ENCODE data around the gene ROBO3. TPM values are rescaled to one million over a fixed set of nuclear protein-coding genes. Genes with fewer than 3 reads are reported as not detected.

The ROBO3 gene
- total and polyA plus RNA-seq, 5 experiments from 2014 or later: 5.8 to 55.0 (median 7.0) TPM

DNA sequence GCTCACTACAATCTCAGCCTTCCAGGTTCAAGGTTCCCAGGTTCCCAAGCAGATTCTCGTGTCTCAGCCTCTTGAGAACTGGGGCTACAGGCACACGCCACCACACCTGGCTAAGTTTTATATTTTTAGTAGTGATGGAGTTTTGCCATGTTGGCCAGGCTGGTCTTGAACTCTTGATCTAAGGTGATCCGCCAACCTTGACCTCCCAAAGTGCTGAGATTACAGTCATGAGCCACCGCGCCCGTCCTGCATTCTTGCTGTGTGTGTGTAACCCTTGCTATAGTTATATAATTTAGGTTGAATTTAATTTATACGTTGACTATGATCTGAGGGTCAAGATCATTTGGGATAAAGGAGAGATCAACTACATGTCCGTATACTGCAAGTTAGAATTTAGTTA, 29.3 kb upstream of the ROBO3 start:
- H3K4me1 Mint-ChIP-seq: peaks cover 12 to 22% (median 17%) of the 10 kb centered on the region in 4 donors
- H3K36me3 Mint-ChIP-seq: no peaks in the 10 kb centered on the region
- POLR2A ChIA-PET: interaction anchor here (0.7 to 1.7 kb wide), 5 partner anchors 35 to 167 kb away, joined by 3 to 7 read pairs (median 5); no protein-coding TSS in a partner anchor
- H3K4me3 Mint-ChIP-seq: peak overlapping the region in 9 of 10 donors; percentile 44 to 85 (median 78)
- ATAC-seq (no peak), DNase-seq (no peak)
- peak overlapping the region in 2 of 10 donors; percentile 7 to 68 for H3K27ac Mint-ChIP-seq
- H3K27me3 Mint-ChIP-seq: peaks cover 27 to 52% (median 43%) of the 10 kb centered on the region in 5 donors
- H3K9me3 Mint-ChIP-seq: peaks cover 0 to 1% (median 0%) of the 10 kb centered on the region in 9 donors

DNA sequence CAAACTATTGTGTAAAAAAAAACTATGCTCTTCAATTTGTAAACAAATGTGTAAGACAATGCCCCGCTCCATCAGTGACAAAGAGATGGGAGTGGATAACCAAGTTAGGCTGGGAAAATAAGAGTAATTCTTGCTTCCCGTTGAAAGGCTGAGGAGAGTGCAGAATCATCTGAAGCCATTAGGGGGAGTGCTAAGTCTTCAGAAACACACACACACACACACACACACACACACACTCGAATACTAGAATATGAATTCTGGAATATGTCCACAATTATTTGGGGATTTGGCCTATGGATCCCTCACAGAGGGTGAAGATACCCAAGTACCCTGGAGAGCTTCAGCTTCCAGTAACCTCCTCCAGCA, 27.8 kb upstream of the ROBO3 start:
- H3K27ac Mint-ChIP-seq: peak overlapping the region in 1 of 10 donors; percentile 11

DNA sequence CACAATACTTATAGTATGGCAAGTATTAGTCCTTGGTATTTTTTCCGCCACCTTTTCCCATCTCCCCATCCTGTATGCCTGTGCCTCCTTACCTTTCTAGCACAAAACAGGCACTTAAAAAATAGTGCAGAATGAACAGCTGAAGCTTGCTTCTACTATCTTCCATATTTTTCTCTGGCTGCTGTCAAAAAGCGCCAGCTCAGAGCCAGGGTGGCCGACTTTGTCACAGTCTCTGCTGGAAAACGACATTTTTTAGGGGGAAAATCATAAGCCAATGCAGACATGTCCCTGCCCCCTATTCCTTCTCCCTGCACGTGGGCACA, 26.5 kb upstream of the ROBO3 start:
- Mint-ChIP-seq H3K27ac (no peak overlapping the region), H3K4me1 (peaks cover 12 to 28% (median 21%) of the 10 kb centered on the region in 4 donors), H3K36me3 (no peaks in the 10 kb centered on the region), H3K9me3 (peaks cover 0 to 2% (median 0%) of the 10 kb centered on the region in 9 donors), H3K4me3 (peak overlapping the region in 9 of 10 donors; percentile 31 to 69 (median 55)), H3K27me3 (peaks cover 47 to 66% (median 58%) of the 10 kb centered on the region in 5 donors)
- POLR2A ChIA-PET: interaction anchor here (1.1 kb wide), 1 partner anchor 169 kb away, joined by 3 read pairs; no protein-coding TSS in a partner anchor
- DNase-seq (no peak), ATAC-seq (no peak)

More for the DNA sequence above, 27.8 kb upstream of the ROBO3 start:
- Mint-ChIP-seq H3K4me3 (peak overlapping the region in 4 of 10 donors; percentile 18 to 82 (median 78)), H3K9me3 (peaks cover 0 to 2% (median 0%) of the 10 kb centered on the region in 9 donors), H3K36me3 (no peaks in the 10 kb centered on the region), H3K4me1 (peaks cover 12 to 22% (median 17%) of the 10 kb centered on the region in 4 donors), H3K27me3 (peaks cover 41 to 63% (median 55%) of the 10 kb centered on the region in 5 donors)
- DNase-seq (peak in 2 of 10 donors; percentile 25 to 27), ATAC-seq (peak in 1 of 2 donors; percentile 40)
- POLR2A ChIA-PET: interaction anchor here (0.6 to 1.7 kb wide), 5 partner anchors 91 to 195 kb away, joined by 3 to 7 read pairs (median 3); partner anchors contain the start of genes SIAE and SPA17

DNA sequence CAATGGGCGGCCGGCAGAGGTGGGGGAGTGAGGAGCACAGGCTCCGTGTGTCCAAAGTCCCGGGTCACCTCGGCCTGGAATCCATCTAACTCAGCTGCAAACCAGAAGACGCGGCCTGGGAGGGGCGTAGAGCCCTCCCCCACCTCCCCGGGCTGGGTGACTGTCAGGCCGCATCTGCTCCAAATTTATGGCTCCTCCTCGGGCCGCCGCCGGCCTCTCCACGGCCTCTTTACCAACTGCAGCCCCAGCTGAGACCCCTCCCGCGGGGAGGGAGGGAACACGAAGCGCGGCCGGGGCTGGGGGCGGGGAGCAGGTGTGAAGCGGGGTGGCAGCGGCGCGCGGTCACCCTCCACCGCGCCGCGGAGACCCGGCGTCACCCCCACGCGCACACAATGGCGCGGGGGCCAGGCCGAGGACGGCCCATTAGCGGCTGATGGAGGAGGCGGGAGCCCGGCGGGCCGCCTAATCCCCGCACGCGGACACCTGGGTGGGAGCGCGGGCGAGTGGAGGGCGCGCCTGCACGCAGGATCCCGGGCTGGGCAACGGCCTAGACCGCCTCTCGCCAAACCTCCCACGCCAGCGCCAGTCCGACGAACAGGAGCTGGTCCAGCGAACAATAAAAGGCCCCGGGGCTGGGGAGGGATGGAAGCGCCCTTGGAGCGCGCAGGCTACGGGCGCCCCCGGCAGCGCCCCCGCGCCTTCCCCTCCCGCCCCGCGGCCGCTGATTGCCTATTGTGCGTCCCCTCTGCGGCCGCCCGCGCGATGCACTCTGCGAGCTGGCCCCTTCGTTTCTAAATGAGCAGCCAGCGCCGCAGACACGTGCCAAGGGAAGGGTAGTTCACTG, 25.9 kb upstream of the ROBO3 start:
- Mint-ChIP-seq H3K27me3 (peaks cover 46 to 71% (median 64%) of the 10 kb centered on the region in 5 donors), H3K9me3 (peaks cover 0 to 2% (median 0%) of the 10 kb centered on the region in 9 donors), H3K36me3 (no peaks in the 10 kb centered on the region), H3K4me3 (peak overlapping the region; percentile 43 to 79 (median 73)), H3K27ac (no peak overlapping the region), H3K4me1 (peaks cover 12 to 28% (median 21%) of the 10 kb centered on the region in 4 donors)
- POLR2A ChIA-PET: interaction anchor here (1.1 kb wide), 1 partner anchor 170 kb away, joined by 3 read pairs; no protein-coding TSS in a partner anchor
- ATAC-seq (peak in 1 of 2 donors; percentile 31), DNase-seq (peak in 1 of 10 donors; percentile 9)

- Mint-ChIP-seq H3K4me1 (peaks cover 12 to 28% (median 21%) of the 10 kb centered on the region in 4 donors), H3K4me3 (peak overlapping the region; percentile 43 to 79 (median 73)), H3K9me3 (peaks cover 0 to 2% (median 0%) of the 10 kb centered on the region in 9 donors), H3K27ac (no peak overlapping the region), H3K27me3 (peaks cover 53 to 78% (median 71%) of the 10 kb centered on the region in 5 donors), H3K36me3 (no peaks in the 10 kb centered on the region)
- POLR2A ChIA-PET: no interaction called here
- ATAC-seq: peak in 1 of 2 donors; percentile 25
- no peak for DNase-seq
These were observed 25.1 kb upstream of the ROBO3 start for GRCh38 chr11:124839972-124840621.

DNA sequence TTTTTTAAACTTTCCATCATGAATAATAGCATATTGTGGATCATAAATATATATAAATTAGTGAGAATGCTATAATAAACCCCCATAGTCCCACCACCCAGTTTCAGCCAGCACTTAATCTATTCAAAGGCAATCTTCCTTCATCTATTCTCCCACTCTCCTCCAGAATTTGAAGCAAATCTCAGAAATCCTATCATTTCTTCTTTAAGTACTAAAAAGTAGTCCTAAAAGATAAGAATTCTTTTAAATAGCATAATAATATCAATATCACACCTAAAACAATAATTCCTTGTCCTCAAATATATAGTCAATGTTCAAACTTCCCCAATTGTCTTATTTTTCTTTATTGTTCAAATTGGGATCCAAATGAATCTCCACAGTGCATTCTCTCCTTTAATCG, 24.6 kb upstream of the ROBO3 start:
- H3K4me3 Mint-ChIP-seq: peak overlapping the region in 2 of 10 donors; percentile 71 to 74
- H3K4me1 Mint-ChIP-seq: peaks cover 12 to 28% (median 21%) of the 10 kb centered on the region in 4 donors
- H3K9me3 Mint-ChIP-seq: peaks cover 0 to 2% (median 0%) of the 10 kb centered on the region in 9 donors
- no peak for ATAC-seq
- H3K27me3 Mint-ChIP-seq: peaks cover 59 to 80% (median 72%) of the 10 kb centered on the region in 5 donors
- H3K27ac Mint-ChIP-seq: no peak overlapping the region
- no peaks in the 10 kb centered on the region for H3K36me3 Mint-ChIP-seq
- DNase-seq: no peak
- POLR2A ChIA-PET: no interaction called here

DNA sequence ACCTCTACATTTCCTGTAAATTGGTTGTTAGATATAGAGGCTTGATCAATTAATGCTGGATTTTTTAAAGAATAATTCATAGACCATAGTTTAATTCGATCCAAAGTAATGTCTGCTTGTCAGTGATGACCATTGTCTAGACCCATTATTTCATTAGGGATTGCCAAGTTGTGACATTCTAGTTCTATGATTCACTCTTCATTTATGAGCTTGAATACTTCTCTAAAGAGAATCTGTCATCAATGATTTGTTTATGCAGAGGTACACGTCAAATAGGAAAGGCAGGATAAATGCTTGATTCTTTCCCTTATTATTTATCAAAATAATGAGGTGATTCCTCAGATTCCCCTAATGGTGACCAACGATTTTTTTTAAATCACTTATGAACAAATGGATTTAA, 24.0 kb upstream of the ROBO3 start:
- no peak overlapping the region for H3K4me3 Mint-ChIP-seq
- POLR2A ChIA-PET: no interaction called here
- H3K4me1 Mint-ChIP-seq: peaks cover 13 to 25% (median 20%) of the 10 kb centered on the region in 4 donors
- H3K9me3 Mint-ChIP-seq: peaks cover 0 to 2% (median 0%) of the 10 kb centered on the region in 9 donors
- no peaks in the 10 kb centered on the region for H3K36me3 Mint-ChIP-seq
- peaks cover 62 to 86% (median 77%) of the 10 kb centered on the region in 5 donors for H3K27me3 Mint-ChIP-seq
- no peak for DNase-seq
- no peak overlapping the region for H3K27ac Mint-ChIP-seq
- no peak for ATAC-seq

- H3K27me3 Mint-ChIP-seq: peaks cover 64 to 90% (median 83%) of the 10 kb centered on the region in 5 donors
- no peak overlapping the region for H3K4me3 Mint-ChIP-seq
- ATAC-seq: no peak
- POLR2A ChIA-PET: no interaction called here
- peaks cover 10 to 19% (median 16%) of the 10 kb centered on the region in 4 donors for H3K4me1 Mint-ChIP-seq
- no peak overlapping the region for H3K27ac Mint-ChIP-seq
- DNase-seq: no peak
- peaks cover 0 to 2% (median 0%) of the 10 kb centered on the region in 9 donors for H3K9me3 Mint-ChIP-seq
- no peaks in the 10 kb centered on the region for H3K36me3 Mint-ChIP-seq
These were observed 23.4 kb upstream of the ROBO3 start for GRCh38 chr11:124841840-124842239.

DNA sequence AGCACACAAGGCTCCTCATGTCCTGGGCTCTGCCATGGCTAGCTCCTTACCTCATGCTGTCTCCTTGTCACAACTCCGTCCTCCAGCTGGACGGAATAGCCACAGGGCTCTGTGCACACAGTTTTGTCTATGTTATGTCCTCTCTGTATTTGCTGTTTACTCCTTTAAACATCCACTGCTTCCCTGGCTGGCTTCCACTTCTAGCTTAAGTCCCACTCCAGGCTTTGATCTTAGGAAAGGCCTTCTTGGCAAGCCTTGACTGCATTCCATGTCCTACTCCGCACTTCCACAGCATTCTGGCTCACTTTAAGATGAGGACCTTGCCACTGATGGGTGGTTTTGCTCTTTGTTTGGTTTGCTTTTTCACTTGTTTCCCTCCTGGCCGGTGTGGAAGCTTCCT, 22.9 kb upstream of the ROBO3 start:
- POLR2A ChIA-PET: no interaction called here
- no peak overlapping the region for H3K27ac Mint-ChIP-seq
- H3K4me3 Mint-ChIP-seq: peak overlapping the region in 1 of 10 donors; percentile 28
- no peaks in the 10 kb centered on the region for H3K36me3 Mint-ChIP-seq
- peaks cover 10 to 15% (median 11%) of the 10 kb centered on the region in 4 donors for H3K4me1 Mint-ChIP-seq
- DNase-seq (no peak), ATAC-seq (no peak)
- peaks cover 0 to 2% (median 0%) of the 10 kb centered on the region in 9 donors for H3K9me3 Mint-ChIP-seq
- H3K27me3 Mint-ChIP-seq: peaks cover 63 to 93% (median 83%) of the 10 kb centered on the region in 5 donors

DNA sequence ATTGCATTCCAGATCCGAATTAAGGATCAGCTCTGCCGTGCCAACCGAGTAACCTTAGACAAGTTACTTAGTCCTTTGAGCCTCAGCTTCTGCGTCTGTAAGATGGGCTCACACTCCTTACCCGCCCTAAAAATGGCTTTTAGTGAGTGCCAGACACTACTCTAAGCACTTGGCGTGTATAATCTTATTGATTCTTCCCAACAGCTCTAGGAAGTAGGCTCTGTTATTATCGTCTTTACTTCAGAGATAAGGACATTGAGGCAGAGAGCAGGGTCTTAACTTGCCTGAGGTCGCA, 21.7 kb upstream of the ROBO3 start:
- Mint-ChIP-seq H3K4me1 (peaks cover 10 to 15% (median 11%) of the 10 kb centered on the region in 4 donors), H3K27ac (no peak overlapping the region), H3K36me3 (no peaks in the 10 kb centered on the region), H3K9me3 (peaks cover 0 to 2% (median 0%) of the 10 kb centered on the region in 9 donors), H3K27me3 (peaks cover 72 to 96% (median 83%) of the 10 kb centered on the region in 5 donors), H3K4me3 (peak overlapping the region in 1 of 10 donors; percentile 38)
- no peak for ATAC-seq
- POLR2A ChIA-PET: no interaction called here
- DNase-seq: no peak

DNA sequence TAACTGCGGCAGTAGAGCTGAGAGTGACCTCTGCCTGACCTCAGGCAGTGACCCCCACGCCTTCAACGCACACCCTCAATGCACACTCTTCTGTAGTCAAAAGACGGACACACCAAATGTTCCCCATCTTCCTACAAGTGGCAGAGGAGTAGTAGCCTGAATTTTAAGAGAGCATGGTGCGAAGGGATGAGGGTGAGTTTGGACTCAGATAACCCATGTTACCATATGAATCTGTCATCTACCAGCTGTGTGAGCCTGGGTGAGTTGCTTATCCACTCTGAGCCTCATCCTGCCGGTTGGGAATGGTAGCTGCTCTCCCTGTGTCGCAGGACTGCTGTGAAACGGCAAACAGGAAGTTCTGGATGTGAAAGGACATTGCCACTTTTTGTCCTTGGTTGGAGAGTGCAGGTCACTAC, 20.6 kb upstream of the ROBO3 start:
- no peak overlapping the region for H3K4me3 Mint-ChIP-seq

DNA sequence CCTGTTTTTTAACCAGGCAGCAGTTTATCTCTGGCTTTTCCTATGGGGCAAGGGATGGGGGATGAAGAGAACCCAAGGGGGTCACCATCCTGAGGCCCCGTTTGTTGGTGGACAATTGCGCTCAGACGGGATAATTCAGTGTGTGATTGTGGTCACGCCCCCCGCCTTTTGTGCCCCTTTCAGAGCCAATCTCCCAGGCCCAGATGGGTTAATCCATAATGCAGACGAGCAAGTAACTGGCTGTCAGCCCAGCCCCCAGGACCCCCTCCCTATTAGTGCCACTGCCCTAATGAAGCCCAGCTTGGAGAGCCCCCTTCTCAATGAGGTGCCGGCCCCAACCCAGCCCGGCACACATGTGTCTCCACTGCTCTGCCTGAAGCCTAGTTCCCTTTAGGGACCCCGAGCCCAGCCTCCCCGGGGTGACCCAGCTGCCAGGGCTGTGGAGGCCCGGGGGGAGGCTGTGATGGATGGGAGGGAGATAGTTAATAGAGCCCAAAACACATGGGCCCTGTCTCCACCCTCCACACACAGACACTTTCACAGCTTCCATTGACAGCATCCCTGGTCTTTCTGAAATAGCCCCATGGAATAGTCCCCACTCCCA, 19.1 kb upstream of the ROBO3 start:
- no peak overlapping the region for H3K4me3 Mint-ChIP-seq
- no peaks in the 10 kb centered on the region for H3K9me3 Mint-ChIP-seq
- H3K27ac Mint-ChIP-seq: no peak overlapping the region
- H3K36me3 Mint-ChIP-seq: no peaks in the 10 kb centered on the region
- ATAC-seq (no peak), DNase-seq (no peak)
- H3K4me1 Mint-ChIP-seq: peaks cover 3 to 6% (median 4%) of the 10 kb centered on the region in 4 donors
- H3K27me3 Mint-ChIP-seq: peaks cover 70 to 97% (median 83%) of the 10 kb centered on the region in 5 donors
- POLR2A ChIA-PET: no interaction called here

More for the DNA sequence above, 20.6 kb upstream of the ROBO3 start:
- Mint-ChIP-seq H3K27me3 (peaks cover 72 to 98% (median 84%) of the 10 kb centered on the region in 5 donors), H3K36me3 (no peaks in the 10 kb centered on the region), H3K27ac (no peak overlapping the region), H3K9me3 (peaks cover 0 to 2% (median 0%) of the 10 kb centered on the region in 9 donors), H3K4me1 (peaks cover 8 to 15% (median 10%) of the 10 kb centered on the region in 4 donors)
- POLR2A ChIA-PET: interaction anchor here (1.0 kb wide), 1 partner anchor 206 kb away, joined by 3 read pairs; no protein-coding TSS in a partner anchor
- ATAC-seq (no peak), DNase-seq (no peak)
